ENCODE measurements around the gene BMPR2.
"Not testable (repeated sequence)": the region's sequence is repeated elsewhere in the genome, so short reads cannot be mapped to it uniquely, and the experiment has no call there.

BMPR2 gene

GRCh38 chr2:202375609-202376408 is at the start of gene BMPR2:
Gene BMPR2 (plus strand): TSS chr2:202376327. CDS start chr2:202377475, 1,148 bp downstream.
- in situ Hi-C loops (cut with HindIII; ENCODE audit: low pct_ligation_motif_present, low pct_unique_long_range_greater_than_20kb, low sequenced_read_pairs): no loop called here
- peak; percentile 93 for DNase-seq

- in situ Hi-C loops (cut with HindIII; ENCODE audit: low pct_ligation_motif_present, low pct_unique_long_range_greater_than_20kb, low sequenced_read_pairs): no loop called here
- DNase-seq: no peak
Observed at GRCh38 chr2:202327858-202328257, 48.3 kb upstream of the BMPR2 start.

- DNase-seq: no peak
- in situ Hi-C loops (cut with HindIII; ENCODE audit: low pct_ligation_motif_present, low pct_unique_long_range_greater_than_20kb, low sequenced_read_pairs): no loop called here
Observed at GRCh38 chr2:202335791-202336467, 40.2 kb upstream of the BMPR2 start.

- in situ Hi-C loops (cut with HindIII; ENCODE audit: low pct_ligation_motif_present, low pct_unique_long_range_greater_than_20kb, low sequenced_read_pairs): no loop called here
- DNase-seq: no peak
Observed at GRCh38 chr2:202337151-202337550, 39.0 kb upstream of the BMPR2 start.

- no peak for DNase-seq
- in situ Hi-C loops (cut with HindIII; ENCODE audit: low pct_ligation_motif_present, low pct_unique_long_range_greater_than_20kb, low sequenced_read_pairs): no loop called here
Observed at GRCh38 chr2:202337706-202338346, 38.3 kb upstream of the BMPR2 start.

- DNase-seq: no peak
- in situ Hi-C loops (cut with HindIII; ENCODE audit: low pct_ligation_motif_present, low pct_unique_long_range_greater_than_20kb, low sequenced_read_pairs): no loop called here
Observed at GRCh38 chr2:202339071-202339870, 36.9 kb upstream of the BMPR2 start.

GRCh38 chr2:202344178-202344577 is 31.9 kb upstream of the BMPR2 start:
- in situ Hi-C loops (cut with HindIII; ENCODE audit: low pct_ligation_motif_present, low pct_unique_long_range_greater_than_20kb, low sequenced_read_pairs): no loop called here
- DNase-seq: no peak

GRCh38 chr2:202346180-202346579 is 29.9 kb upstream of the BMPR2 start:
- DNase-seq: no peak
- in situ Hi-C loops (cut with HindIII; ENCODE audit: low pct_ligation_motif_present, low pct_unique_long_range_greater_than_20kb, low sequenced_read_pairs): no loop called here

GRCh38 chr2:202353430-202353829 is 22.7 kb upstream of the BMPR2 start:
- in situ Hi-C loops (cut with HindIII; ENCODE audit: low pct_ligation_motif_present, low pct_unique_long_range_greater_than_20kb, low sequenced_read_pairs): no loop called here
- no peak for DNase-seq

GRCh38 chr2:202355993-202356505 is 20.1 kb upstream of the BMPR2 start:
- in situ Hi-C loops (cut with HindIII; ENCODE audit: low pct_ligation_motif_present, low pct_unique_long_range_greater_than_20kb, low sequenced_read_pairs): no loop called here
- no peak for DNase-seq

GRCh38 chr2:202358924-202359323 is 17.2 kb upstream of the BMPR2 start:
- DNase-seq; in situ Hi-C loops (cut with HindIII; ENCODE audit: low pct_ligation_motif_present, low pct_unique_long_range_greater_than_20kb, low sequenced_read_pairs): not testable (repeated sequence)

- in situ Hi-C loops (cut with HindIII; ENCODE audit: low pct_ligation_motif_present, low pct_unique_long_range_greater_than_20kb, low sequenced_read_pairs): no loop called here
- DNase-seq: no peak
Observed at GRCh38 chr2:202360646-202361045, 15.5 kb upstream of the BMPR2 start.

- DNase-seq: no peak
- in situ Hi-C loops (cut with HindIII; ENCODE audit: low pct_ligation_motif_present, low pct_unique_long_range_greater_than_20kb, low sequenced_read_pairs): no loop called here
Observed at GRCh38 chr2:202361108-202361507, 15.0 kb upstream of the BMPR2 start.

- DNase-seq: no peak
- in situ Hi-C loops (cut with HindIII; ENCODE audit: low pct_ligation_motif_present, low pct_unique_long_range_greater_than_20kb, low sequenced_read_pairs): no loop called here
Observed at GRCh38 chr2:202373490-202373889, 2.6 kb upstream of the BMPR2 start.

GRCh38 chr2:202374383-202374782 is 1.7 kb upstream of the BMPR2 start:
- in situ Hi-C loops (cut with HindIII; ENCODE audit: low pct_ligation_motif_present, low pct_unique_long_range_greater_than_20kb, low sequenced_read_pairs); DNase-seq: not testable (repeated sequence)

GRCh38 chr2:202375033-202375608 is 1.0 kb upstream of the BMPR2 start:
- peak; percentile 70 for DNase-seq
- in situ Hi-C loops (cut with HindIII; ENCODE audit: low pct_ligation_motif_present, low pct_unique_long_range_greater_than_20kb, low sequenced_read_pairs): no loop called here

- in situ Hi-C loops (cut with HindIII; ENCODE audit: low pct_ligation_motif_present, low pct_unique_long_range_greater_than_20kb, low sequenced_read_pairs): no loop called here
- DNase-seq: peak; percentile 65
Observed at GRCh38 chr2:202376460-202377206, 506 bp downstream of the BMPR2 start.

Measured in ACHN (cell line).